ENCODE data around the gene ARL3. TPM values are rescaled to one million over a fixed set of nuclear protein-coding genes. Genes with fewer than 3 reads are reported as not detected.

ARL3 gene
- total and polyA plus RNA-seq, 2 experiments from 2014 or later: 8.5 to 22.6 TPM

- peaks cover 18% of the 10 kb centered on the region for H3K4me1 ChIP-seq (ENCODE audit: insufficient read depth)
- ATAC-seq (peak; percentile 20), DNase-seq (ENCODE audit: low spot score) (peak; percentile 76)
- 0 out of 2 replicates have a peak, but pooled peaks cover 3% of the 10 kb centered on the region for H3K27me3 ChIP-seq (ENCODE audit: insufficient read depth)
- H3K9me3 Mint-ChIP-seq: no peaks in the 10 kb centered on the region
- H4K20me1 ChIP-seq (replicated peaks; ENCODE audit: insufficient read depth): peaks cover 13% of the 10 kb centered on the region; the same call in 1 of the 2 replicates
- H3K4me1 Mint-ChIP-seq: peaks cover 26% of the 10 kb centered on the region
- H3K27ac ChIP-seq (ENCODE audit: low read depth): peak overlapping the region; percentile 92
- no peaks in the 10 kb centered on the region for H3K36me3 ChIP-seq (ENCODE audit: insufficient read depth)
- peaks cover 21% of the 10 kb centered on the region for H3K27me3 Mint-ChIP-seq (ENCODE audit: insufficient read depth, low read depth, poor library complexity)
- H3K4me2 ChIP-seq: peak overlapping the region; percentile 95
- H3F3A ChIP-seq (replicated peaks; ENCODE audit: low read depth): peaks cover 13% of the 10 kb centered on the region
- H3K4me3 Mint-ChIP-seq: peak overlapping the region; percentile 92
- H3K9me2 ChIP-seq (ENCODE audit: insufficient read depth): no peaks in the 10 kb centered on the region
- peaks cover 35% of the 10 kb centered on the region for H3K79me2 ChIP-seq (replicated peaks; ENCODE audit: insufficient read depth)
- TF ChIP-seq, protein P1, sequence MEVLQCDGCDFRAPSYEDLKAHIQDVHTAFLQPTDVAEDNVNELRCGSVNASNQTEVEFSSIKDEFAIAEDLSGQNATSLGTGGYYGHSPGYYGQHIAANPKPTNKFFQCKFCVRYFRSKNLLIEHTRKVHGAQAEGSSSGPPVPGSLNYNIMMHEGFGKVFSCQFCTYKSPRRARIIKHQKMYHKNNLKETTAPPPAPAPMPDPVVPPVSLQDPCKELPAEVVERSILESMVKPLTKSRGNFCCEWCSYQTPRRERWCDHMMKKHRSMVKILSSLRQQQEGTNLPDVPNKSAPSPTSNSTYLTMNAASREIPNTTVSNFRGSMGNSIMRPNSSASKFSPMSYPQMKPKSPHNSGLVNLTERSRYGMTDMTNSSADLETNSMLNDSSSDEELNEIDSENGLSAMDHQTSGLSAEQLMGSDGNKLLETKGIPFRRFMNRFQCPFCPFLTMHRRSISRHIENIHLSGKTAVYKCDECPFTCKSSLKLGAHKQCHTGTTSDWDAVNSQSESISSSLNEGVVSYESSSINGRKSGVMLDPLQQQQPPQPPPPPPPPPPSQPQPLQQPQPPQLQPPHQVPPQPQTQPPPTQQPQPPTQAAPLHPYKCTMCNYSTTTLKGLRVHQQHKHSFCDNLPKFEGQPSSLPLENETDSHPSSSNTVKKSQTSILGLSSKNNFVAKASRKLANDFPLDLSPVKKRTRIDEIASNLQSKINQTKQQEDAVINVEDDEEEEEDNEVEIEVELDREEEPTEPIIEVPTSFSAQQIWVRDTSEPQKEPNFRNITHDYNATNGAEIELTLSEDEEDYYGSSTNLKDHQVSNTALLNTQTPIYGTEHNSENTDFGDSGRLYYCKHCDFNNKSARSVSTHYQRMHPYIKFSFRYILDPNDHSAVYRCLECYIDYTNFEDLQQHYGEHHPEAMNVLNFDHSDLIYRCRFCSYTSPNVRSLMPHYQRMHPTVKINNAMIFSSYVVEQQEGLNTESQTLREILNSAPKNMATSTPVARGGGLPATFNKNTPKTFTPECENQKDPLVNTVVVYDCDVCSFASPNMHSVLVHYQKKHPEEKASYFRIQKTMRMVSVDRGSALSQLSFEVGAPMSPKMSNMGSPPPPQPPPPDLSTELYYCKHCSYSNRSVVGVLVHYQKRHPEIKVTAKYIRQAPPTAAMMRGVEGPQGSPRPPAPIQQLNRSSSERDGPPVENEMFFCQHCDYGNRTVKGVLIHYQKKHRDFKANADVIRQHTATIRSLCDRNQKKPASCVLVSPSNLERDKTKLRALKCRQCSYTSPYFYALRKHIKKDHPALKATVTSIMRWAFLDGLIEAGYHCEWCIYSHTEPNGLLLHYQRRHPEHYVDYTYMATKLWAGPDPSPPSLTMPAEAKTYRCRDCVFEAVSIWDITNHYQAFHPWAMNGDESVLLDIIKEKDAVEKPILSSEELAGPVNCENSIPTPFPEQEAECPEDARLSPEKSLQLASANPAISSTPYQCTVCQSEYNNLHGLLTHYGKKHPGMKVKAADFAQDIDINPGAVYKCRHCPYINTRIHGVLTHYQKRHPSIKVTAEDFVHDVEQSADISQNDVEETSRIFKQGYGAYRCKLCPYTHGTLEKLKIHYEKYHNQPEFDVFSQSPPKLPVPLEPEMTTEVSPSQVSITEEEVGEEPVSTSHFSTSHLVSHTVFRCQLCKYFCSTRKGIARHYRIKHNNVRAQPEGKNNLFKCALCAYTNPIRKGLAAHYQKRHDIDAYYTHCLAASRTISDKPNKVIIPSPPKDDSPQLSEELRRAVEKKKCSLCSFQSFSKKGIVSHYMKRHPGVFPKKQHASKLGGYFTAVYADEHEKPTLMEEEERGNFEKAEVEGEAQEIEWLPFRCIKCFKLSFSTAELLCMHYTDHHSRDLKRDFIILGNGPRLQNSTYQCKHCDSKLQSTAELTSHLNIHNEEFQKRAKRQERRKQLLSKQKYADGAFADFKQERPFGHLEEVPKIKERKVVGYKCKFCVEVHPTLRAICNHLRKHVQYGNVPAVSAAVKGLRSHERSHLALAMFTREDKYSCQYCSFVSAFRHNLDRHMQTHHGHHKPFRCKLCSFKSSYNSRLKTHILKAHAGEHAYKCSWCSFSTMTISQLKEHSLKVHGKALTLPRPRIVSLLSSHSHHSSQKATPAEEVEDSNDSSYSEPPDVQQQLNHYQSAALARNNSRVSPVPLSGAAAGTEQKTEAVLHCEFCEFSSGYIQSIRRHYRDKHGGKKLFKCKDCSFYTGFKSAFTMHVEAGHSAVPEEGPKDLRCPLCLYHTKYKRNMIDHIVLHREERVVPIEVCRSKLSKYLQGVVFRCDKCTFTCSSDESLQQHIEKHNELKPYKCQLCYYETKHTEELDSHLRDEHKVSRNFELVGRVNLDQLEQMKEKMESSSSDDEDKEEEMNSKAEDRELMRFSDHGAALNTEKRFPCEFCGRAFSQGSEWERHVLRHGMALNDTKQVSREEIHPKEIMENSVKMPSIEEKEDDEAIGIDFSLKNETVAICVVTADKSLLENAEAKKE (CRISPR knock-in tag; IDR thresholded peaks at IDR 0.05): no peak
- no peak for TF ChIP-seq CTCF (conservative IDR thresholded peaks at IDR 0.05; ENCODE audit: low read depth in 2 of 2)
- TF ChIP-seq JUNB (IDR thresholded peaks at IDR 0.05; ENCODE audit: unreplicated experiment): no peak
- TF ChIP-seq POLR2AphosphoS5 (IDR thresholded peaks at IDR 0.05; ENCODE audit: low read depth): peak; percentile 23; the same call in 1 of the 2 replicates
- 0 out of 2 replicates have a peak overlapping the region, but pooled peaks have one; percentile 94 for H3K27ac Mint-ChIP-seq
- H3K4me3 ChIP-seq: peak overlapping the region; percentile 86
- no peaks in the 10 kb centered on the region; the same call in 2 of the 3 replicates for H3K36me3 Mint-ChIP-seq (ENCODE audit: low read depth)
- H2AFZ ChIP-seq: peak overlapping the region; percentile 91; the same call in 1 of the 2 replicates
These were observed 70.7 kb downstream of the ARL3 start for GRCh38 chr10:102643336-102644065.
